Measurements from ENCODE around the gene FTHL17. TPM values are rescaled to one million over a fixed set of nuclear protein-coding genes. Genes with fewer than 3 reads are reported as not detected.

FTHL17 gene
- not detected for total RNA-seq

DNA sequence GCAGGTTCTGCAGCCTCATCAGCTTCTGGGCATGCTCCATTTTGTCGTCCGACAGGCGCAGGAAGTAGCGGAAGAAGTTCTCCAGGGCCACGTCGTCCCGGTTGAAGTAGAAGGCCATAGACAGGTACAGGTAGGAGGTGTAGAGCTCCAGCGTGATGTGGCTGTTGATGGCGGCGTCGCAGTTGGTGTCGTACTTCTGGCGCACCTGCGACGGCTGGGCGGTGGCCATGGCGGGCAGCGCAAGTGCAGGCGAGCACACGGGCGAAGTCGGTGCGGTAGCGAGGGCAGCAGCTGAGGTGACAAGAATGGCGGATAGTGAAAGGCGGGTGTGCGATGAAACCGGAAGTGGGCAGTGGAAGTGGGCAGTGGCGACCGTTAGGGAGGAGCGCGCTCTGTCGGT lies at the start of gene FTHL17:
TSS of gene FTHL17 (minus strand) at position 317 of the 400 bp plus-strand sequence. CDS start at position 229, 88 bp downstream.
- Histone ChIP-seq H3K27ac (no peak within 1 kb of the TSS), H3K27me3 (peaks cover 0 to 13% of the 10 kb centered on the region in 2 donors), H3K4me1 (no peaks in the 10 kb centered on the region), H3K4me3 (no peak within 1 kb of the TSS), H3K36me3 (no peaks in the 10 kb centered on the region), H3K9me3 (peaks cover 13 to 44% of the 10 kb centered on the region in 2 donors)
- intact Hi-C loops (cut with DNase I; ENCODE audit: low total_unique reads), result no loop called here
- TF ChIP-seq CTCF (IDR thresholded peaks at IDR 0.05), result no peak
- no peak for DNase-seq (ENCODE audit: low spot score in 2 of 2)

DNA sequence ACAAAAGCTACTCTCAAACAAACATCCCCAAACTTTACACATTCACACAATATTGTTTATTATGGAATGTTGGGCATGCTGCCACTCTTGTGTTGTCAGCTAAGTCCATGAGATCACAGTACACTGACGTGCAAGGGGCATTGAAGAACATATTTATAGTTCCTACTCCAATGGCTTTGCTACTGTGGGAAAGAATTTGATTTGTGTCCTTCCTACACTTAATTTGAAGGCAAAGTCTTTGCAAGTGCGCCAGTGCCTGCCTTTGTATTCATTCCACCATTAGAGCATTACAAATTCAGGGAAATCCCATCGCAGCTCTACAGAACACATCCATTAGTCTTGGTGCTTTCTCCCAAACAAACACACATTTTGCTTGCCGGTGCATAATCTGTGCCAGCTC lies 45.4 kb upstream of the FTHL17 start:
- intact Hi-C loops (cut with DNase I; ENCODE audit: low total_unique reads), result no loop called here
- TF ChIP-seq CTCF (IDR thresholded peaks at IDR 0.05), result no peak
- no peak for TF ChIP-seq POLR2AphosphoS5 (IDR thresholded peaks at IDR 0.05)
- Histone ChIP-seq H3K27ac (no peak overlapping the region), H3K27me3 (peaks cover 0 to 6% of the 10 kb centered on the region in 2 donors), H3K36me3 (no peaks in the 10 kb centered on the region), H3K4me3 (no peak overlapping the region), H3K9me3 (no peaks in the 10 kb centered on the region), H3K4me1 (no peaks in the 10 kb centered on the region)
- no peak for DNase-seq (ENCODE audit: low spot score in 2 of 2)

GRCh38 chrX:31115398-31115797 lies 43.6 kb upstream of the FTHL17 start:
- Histone ChIP-seq H3K9me3 (no peaks in the 10 kb centered on the region), H3K36me3 (no peaks in the 10 kb centered on the region), H3K4me3 (no peak overlapping the region), H3K27me3 (peaks cover 0 to 6% of the 10 kb centered on the region in 2 donors), H3K27ac (no peak overlapping the region), H3K4me1 (no peaks in the 10 kb centered on the region)
- intact Hi-C loops (cut with DNase I; ENCODE audit: low total_unique reads), result no loop called here
- TF ChIP-seq POLR2AphosphoS5 (IDR thresholded peaks at IDR 0.05) (no peak), POLR2A (IDR thresholded peaks at IDR 0.05) (no peak)
- no peak for DNase-seq (ENCODE audit: low spot score in 2 of 2)

DNA sequence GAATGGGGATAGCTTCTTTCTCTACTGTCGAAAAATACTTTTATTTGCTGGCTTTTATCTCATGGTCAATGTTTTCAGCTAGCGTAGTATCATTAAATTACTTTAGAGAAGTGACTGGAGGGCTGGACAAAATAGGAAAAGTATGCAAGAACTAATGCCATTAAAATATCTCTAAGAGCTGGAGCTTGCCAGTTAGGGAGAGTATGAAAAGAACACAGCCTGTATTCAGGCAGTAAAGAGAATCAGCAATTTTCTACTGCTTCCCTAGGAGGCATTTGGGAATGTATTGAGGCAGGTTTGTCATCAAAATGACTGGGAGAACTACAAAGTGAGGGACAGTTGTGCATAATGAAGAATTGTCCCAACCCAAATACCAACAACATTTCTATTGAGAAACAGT lies 43.0 kb upstream of the FTHL17 start:
- TF ChIP-seq POLR2A (IDR thresholded peaks at IDR 0.05) (no peak), CTCF (IDR thresholded peaks at IDR 0.05) (no peak), POLR2AphosphoS5 (IDR thresholded peaks at IDR 0.05) (no peak)
- Histone ChIP-seq H3K9me3 (no peaks in the 10 kb centered on the region), H3K27ac (no peak overlapping the region), H3K27me3 (peaks cover 0 to 6% of the 10 kb centered on the region in 2 donors), H3K4me1 (no peaks in the 10 kb centered on the region), H3K4me3 (no peak overlapping the region), H3K36me3 (no peaks in the 10 kb centered on the region)
- intact Hi-C loops (cut with DNase I; ENCODE audit: low total_unique reads), result no loop called here
- DNase-seq (ENCODE audit: low spot score in 2 of 2), result no peak

GRCh38 chrX:31112226-31112999 lies 40.6 kb upstream of the FTHL17 start:
- Histone ChIP-seq H3K27ac (no peak overlapping the region), H3K9me3 (no peaks in the 10 kb centered on the region), H3K27me3 (peaks cover 0 to 6% of the 10 kb centered on the region in 2 donors), H3K4me1 (no peaks in the 10 kb centered on the region), H3K36me3 (no peaks in the 10 kb centered on the region), H3K4me3 (no peak overlapping the region)
- intact Hi-C loops (cut with DNase I; ENCODE audit: low total_unique reads), result no loop called here
- DNase-seq (ENCODE audit: low spot score in 2 of 2), result no peak
- no peak for TF ChIP-seq POLR2AphosphoS5 (IDR thresholded peaks at IDR 0.05)
- no peak for TF ChIP-seq POLR2A (IDR thresholded peaks at IDR 0.05)
- no peak for TF ChIP-seq CTCF (IDR thresholded peaks at IDR 0.05)
